ENCODE results near the gene QRFP.
A peak's percentile ranks its signal among the peaks of the same experiment; 100 is the strongest.

QRFP gene

GRCh38 chr9:130872093-130872492 lies 24.5 kb downstream of the QRFP start:
- no peak for DNase-seq

DNA sequence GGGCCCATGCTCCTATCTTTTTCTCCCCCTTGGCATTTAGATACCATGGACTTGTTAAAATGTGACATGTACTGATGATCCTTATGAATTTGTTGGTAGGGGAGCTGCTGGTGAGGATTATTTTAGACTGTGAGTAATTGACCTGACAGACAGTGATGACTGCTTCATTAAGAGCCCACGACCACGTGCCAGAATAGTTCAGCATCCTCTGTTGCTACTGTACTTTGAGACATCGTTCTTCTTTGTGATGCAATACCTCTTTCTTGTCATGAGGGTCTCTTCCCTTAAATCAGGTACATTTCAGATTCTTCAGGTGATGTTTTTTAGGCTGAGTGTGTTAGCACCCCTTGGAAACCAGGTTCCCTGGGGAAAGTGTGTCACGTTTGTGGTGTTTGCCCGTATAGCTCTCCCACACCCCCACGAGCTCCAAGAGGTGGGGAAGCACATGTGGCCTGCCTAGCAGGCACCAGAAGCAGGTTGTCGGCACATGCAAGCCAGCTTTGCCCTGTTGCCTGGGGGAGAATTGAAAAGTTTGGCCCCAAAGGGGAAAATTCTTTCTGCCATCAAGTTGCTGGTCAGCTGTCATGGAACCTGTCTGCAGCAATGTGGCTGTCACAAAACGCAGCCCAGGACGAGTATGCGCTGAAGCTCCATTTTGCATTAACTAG lies 25.1 kb downstream of the QRFP start:
- DNase-seq, result no peak

DNA sequence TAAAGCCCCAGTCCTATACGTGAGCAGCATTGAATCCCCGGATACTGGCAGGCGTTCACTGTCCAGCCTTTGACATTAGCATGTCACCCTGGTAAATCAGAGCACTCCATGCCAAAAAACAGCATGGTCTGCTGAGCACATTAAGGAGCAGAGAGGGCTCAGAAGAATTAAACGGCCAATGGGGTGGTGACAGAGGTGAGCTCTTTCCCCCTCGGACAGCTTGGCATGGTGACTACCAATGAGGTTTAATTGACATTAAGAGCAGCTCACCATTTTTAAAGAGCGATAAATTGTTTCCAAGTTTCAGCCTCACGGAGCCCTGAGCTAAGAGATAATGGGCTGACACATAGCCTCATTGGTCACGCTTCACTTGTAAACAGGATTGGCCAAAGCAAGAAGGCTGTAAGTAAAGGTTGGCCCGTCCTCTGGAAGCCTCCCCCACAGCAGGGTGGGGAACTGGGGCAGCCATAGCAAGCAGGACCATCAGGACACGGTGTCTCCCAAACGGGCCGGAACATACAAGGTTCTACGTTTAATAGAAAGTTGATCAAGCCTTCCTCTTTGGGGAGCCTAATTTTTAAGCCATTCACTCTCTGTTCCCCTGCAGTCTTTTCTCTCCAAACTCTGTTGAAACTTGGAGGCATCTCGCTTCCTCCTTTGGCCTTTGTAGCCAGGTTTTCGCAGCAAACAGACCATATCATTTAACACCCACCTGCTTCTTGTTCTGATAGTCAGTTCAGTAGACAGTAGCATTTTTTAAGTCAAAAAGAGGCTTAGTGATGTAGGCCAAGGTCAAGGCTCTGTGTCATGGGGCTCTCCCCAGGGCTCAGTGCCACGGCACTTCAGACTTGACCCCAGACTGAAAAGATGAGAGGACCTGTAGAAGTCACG lies 25.9 kb downstream of the QRFP start:
- DNase-seq, result no peak

- DNase-seq, result no peak
Observed at GRCh38 chr9:130869250-130869649, 27.4 kb downstream of the QRFP start.

DNA sequence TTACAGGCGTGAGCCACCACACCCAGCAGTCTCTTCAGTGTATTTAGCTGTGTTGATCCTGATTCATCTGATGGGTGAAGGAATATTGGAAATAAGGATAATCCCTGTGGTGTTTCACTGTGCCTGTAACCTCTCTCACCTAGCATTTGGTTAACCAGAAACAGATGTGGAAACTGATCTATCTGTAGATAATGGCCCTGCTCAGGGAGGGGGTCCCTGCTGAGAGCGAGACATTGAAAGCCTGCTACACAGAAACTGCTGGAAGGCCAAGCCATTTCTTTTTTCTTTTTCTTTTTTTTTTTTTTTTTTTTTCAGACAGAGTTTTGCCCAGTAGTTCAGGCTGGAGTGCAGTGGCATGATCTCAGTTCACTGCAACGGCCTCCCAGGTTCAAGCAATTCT lies 28.4 kb downstream of the QRFP start:
- DNase-seq, result no peak

DNA sequence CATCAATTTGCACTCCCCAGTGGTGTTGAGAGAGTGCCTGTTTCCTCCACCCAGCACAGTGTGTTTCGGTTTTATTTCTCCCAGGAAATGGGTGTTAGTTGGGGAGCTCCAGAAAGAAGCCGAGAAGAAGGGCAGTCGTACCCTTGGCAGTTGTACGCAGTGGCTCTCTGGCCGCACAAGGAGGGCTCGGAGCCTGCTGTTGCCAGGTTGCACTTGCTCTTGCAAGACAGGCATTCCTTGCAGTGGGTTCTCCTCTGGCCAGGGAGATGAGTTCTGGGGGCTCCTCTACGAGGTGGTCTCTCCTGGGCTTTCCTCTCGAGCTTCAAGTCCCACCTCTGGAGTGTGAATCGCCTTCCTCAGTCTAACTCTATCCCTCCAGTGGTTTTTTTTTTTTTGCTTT lies 29.1 kb downstream of the QRFP start:
- DNase-seq, result no peak

DNA sequence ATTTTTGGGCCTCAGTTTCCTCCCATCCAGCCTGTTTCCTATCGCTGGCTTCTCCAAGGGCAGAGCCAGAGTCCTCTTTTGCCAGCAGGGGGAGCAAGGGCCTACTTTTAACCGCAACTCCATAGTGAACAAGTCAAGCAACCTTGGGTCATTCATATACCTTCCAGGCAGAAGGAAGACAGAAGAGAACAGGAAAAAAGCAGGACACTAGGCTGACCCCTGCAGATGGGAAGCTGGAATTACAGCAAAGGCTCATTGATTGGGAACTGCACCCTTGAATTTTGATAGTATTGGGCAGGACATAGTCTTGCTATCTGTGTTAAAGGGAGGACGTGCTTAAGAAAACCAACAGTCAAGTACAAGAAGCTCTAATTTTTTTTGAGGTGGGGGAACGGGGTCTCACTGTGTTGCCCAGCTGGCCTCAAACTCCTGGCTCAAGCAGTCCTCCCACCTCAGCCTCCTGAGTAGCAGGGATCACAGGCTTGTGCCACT lies 30.1 kb downstream of the QRFP start:
- no peak for DNase-seq

DNA sequence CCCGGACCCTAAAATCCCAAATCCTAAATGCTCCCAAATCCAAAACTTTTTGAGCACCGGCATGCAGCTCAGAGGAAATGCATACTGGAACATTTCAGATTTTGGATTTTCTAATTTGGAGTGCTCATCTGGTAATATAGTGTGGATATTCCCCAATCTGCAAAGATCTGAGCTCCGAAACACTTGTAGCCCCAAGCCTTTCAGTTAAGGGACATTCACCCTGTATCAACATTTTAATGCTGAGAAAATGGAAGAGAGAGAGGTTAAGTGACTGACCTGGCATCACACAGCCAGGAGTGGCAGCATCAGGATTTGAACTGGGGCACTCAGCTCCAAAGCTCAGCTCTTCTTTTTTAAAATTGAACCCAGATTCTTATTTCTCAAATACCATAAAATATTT lies 30.7 kb downstream of the QRFP start:
- DNase-seq, result no peak

DNA sequence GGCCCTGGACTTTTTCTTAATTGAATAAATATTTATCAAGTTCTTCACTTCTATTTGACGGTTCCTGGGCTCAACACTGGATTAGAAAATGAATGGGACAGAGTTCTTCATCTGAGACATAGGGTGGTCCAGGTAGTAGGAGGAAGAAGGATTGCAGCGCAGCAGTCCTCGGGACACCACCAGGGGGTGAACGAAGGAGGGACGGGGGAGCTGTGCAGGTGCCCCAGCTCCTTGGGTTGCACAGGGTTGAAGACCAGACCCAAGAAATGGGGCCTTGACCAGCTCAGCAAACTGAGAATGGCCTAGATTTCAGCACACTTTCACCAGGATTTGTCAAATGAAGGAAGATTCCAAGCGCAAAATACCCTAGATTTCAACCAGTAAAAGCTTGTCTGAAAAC lies 32.1 kb downstream of the QRFP start:
- DNase-seq, result no peak

DNA sequence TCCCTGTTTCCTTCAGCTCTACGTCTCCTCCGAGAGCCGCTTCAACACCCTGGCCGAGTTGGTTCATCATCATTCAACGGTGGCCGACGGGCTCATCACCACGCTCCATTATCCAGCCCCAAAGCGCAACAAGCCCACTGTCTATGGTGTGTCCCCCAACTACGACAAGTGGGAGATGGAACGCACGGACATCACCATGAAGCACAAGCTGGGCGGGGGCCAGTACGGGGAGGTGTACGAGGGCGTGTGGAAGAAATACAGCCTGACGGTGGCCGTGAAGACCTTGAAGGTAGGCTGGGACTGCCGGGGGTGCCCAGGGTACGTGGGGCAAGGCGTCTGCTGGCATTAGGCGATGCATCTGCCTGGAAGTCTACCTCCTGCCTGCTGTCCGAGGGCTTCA lies 33.9 kb downstream of the QRFP start:
- DNase-seq, result no peak

DNA sequence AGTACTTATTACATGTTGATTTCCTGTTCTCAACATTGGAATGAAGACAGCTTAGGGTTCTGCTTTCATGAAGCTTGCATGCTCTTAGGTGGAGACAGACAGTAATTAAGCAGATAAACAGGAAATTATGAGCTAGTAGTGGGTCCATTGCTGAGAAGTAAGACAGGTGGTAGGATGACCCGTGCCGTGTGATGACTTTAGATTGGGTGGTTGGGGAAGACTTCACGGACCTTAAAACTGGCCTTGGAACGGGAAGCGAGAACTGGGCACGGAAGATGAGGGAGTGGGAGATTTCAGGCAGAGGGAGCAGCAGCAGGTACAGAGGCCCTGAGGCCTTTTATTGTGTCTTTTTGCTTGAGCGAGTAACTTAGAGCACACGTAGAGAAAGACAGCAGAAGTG lies 34.4 kb downstream of the QRFP start:
- DNase-seq, result no peak

- DNase-seq, result no peak
Observed at GRCh38 chr9:130861372-130862180, 35.0 kb downstream of the QRFP start.

GRCh38 chr9:130860458-130861316 lies 35.9 kb downstream of the QRFP start:
- DNase-seq, result peak; percentile 58

DNA sequence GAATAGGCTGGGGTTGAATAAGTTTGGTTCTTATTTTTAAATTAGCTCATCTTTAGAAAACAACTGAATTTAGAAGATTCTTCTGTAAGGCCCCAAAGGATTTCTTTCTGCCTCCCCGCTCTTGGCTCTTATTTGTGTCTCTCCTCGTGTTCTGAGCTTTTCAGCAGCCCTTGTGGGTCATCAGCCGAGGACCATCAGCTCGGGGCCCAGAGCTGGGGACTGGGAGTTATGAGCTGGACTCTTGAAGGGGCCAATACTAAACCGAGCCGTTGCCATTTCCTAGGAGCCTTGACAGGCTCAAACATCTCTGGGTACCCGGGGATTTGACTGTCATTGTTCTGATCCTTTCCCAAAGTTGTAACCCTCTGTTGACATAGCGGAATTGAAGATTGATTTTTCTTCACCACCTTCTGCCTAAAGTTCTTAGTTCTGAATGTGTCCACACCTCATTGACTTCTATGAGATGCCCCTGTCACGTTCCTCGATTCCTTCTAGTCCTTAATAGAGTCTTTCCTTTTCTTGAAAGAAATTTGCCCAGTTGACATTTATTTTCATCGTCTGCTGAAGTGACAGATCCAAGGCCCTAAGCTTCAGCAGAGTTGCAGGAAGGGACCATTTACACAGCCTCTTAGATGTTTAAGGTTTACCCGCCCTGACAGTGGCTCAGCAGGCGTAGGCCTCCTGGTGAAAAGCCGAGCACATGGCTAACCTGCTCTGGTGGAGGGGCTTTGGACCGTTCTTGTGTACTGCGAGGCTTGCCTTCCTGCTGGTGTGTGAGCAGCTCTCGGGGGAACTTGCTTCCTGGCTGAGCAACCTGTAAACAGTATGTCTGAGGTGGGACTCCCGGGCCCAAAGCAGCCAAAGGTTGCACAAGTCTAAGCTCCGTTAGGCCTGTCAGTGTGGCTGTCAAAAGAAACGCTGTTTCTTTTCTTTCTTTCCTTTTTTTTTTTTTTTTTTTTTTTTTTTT lies 37.6 kb downstream of the QRFP start:
- DNase-seq, result no peak

- DNase-seq, result no peak
Observed at GRCh38 chr9:130857864-130858738, 38.5 kb downstream of the QRFP start.

- no peak for DNase-seq
Observed at GRCh38 chr9:130856474-130856873, 40.1 kb downstream of the QRFP start.

DNA sequence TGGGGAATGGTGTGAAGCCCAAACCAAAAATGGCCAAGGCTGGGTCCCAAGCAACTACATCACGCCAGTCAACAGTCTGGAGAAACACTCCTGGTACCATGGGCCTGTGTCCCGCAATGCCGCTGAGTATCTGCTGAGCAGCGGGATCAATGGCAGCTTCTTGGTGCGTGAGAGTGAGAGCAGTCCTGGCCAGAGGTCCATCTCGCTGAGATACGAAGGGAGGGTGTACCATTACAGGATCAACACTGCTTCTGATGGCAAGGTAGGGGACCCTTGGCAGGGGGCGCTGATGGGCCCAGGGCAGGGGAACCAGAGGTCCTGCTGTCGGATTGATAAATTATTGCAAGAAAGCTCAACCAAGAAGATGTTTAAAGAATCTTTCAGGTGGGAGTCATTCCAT lies 41.8 kb downstream of the QRFP start:
- DNase-seq, result no peak

GRCh38 chr9:130854092-130854491 lies 42.5 kb downstream of the QRFP start:
- no peak for DNase-seq

DNA sequence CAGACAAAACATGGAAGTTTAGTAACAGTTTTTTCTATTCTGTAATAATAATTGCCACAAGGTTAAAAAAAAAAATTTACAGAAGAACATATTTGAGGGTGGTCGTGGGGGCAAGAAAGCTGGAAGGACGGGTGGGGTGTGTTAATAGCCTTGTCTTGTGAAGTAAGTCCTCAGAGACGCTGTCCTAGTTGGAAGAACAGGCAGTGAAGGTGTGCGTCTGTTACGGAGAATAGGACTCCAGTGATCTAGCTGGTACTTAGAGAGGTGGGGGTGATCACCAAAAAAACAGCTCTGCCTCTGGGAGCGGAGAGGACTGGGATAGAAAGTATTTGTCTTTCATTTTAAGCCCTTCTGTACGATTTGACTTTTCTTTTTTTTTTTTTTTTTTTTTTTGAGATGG lies 43.8 kb downstream of the QRFP start:
- no peak for DNase-seq

GRCh38 chr9:130849356-130849755 lies 47.3 kb downstream of the QRFP start:
- no peak for DNase-seq
